NCI-H1417 treated with DMSO at 0.1 percent for 48 hours (cell line): ENCODE data around the gene ADAMTS2.

Source experiments
- DNase-seq: peaks from one replicate; lab custom pipeline; 2025; lab: John Stamatoyannopoulos, UW

The ADAMTS2 gene

DNA sequence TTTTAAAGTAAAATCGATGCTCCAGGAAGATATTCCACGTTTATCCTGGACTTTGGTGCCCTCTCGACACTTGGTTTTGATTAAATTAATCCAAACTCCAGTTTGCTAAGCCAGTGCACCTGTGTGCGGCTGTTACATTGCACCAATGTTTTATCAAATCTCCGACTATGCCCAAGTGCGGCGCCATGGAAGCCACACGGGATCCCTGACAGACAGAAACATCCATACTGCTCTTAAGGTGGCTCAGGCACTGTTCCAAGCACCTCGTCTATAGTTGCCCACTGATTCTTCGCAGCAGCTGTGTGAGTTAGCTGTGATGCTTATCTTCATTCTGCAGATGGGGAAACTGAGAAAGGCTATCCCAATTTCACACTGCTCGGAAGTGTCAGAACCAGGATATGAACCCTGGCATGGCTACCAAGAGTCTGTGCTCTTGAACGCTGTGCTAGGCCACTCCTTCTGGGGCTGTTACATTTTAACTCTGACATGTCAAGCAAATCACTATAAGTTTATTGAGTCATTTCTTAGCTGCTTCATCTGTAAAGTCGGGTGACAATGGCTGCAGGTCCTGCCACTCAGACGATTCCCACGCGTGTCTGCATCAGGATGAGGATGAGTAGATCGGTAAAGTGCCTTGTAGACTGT lies 113.0 kb downstream of the ADAMTS2 start:
- no peak for DNase-seq

DNA sequence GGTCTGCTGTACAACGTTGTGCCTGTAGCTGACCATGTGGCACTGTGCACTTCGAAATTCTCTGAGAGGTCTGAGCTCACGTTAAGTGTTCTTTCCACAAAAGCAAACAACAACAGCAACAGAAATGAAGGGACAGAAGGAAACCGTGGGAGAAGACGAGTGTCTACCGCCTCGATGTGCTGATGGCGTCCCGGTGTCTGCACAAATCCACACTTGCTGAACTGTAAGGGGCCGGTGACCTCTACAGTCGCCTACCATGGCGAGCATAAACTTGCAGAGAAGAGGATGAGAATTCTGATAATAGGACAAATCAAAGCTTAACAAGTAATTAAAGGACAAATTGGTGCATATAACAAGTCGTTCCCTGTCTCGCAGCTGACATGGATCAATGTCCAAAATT lies 114.0 kb downstream of the ADAMTS2 start:
- no peak for DNase-seq

DNA sequence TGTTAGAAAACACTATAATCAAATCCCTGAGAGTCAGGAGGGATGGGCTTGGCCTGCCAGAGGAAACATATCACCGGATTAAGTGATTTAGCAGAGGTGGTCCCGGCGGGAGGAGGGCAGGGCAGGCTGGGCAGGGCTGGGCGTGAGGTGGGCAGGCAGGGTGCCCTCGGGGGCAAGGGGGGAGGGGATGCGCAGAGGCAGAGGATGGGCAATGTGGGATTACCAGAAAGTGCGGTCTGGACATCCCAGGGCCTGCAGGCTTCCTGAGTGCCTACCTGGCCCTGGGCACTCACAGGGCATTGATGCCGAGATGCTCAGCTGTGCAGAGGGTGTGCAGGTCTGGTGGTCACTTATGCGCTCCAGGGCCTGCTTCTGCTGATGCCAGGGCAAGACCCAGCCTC lies 115.2 kb downstream of the ADAMTS2 start:
- DNase-seq = no peak

DNA sequence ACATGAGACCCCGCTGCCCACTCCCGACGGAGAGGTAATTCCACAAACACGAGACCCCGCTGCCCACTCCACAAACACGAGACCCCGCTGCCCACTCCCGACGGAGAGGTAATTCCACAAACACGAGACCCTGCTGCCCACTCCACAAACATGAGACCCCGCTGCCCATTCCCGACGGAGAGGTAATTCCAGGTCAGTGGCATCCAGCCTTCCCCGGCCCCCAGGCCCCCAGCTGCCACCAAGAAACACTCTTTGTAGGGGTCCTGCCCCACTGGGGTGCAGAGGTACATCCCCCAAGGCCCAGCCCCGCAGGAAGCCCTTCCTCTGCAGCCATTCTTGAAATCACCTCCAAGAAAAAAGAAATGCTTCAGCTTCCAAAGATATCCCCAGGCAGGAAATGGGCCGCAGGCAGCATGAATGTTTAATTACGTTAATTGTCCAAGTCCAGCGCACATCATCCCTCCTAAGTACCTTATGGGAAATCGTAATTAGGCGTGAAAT lies 115.9 kb downstream of the ADAMTS2 start:
- no peak for DNase-seq

DNA sequence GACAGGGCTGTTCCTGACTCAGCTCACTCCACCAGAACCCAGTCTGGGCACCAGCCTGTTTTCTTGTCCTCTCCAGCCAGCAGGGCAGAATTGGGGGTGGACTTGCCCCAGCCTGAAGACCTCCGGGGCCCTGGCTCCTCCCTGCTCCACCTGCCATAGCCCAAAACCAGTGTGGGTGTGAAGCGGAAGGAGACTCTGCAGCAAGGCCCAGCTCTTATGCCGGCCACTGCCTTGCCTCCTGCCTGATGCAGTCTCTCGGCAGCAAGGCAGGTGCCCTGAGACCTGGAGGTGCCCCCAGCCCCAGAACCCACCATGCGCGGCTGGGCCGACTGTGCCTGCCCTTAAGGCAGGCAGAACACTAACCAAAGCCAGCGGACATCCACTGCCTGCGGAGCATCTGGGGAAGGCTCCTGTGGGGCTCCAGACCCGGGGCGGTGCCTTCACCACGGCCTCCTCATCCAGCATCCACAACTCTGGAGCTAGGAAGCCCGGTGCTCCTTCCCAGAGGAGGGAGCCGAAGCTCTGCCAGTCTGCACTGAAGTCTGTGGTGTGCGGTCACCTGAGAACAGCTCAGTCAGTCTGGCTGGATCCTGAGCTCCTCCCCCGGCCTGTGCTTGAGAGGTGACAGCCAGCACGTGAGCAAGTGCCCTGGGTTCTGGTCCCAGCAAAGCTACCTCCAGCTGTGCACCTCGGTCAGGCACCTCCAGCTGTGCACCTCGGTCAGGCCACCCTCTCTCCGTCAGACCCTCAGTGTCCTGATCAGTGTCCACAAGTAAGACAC lies 116.7 kb downstream of the ADAMTS2 start:
- DNase-seq = no peak

DNA sequence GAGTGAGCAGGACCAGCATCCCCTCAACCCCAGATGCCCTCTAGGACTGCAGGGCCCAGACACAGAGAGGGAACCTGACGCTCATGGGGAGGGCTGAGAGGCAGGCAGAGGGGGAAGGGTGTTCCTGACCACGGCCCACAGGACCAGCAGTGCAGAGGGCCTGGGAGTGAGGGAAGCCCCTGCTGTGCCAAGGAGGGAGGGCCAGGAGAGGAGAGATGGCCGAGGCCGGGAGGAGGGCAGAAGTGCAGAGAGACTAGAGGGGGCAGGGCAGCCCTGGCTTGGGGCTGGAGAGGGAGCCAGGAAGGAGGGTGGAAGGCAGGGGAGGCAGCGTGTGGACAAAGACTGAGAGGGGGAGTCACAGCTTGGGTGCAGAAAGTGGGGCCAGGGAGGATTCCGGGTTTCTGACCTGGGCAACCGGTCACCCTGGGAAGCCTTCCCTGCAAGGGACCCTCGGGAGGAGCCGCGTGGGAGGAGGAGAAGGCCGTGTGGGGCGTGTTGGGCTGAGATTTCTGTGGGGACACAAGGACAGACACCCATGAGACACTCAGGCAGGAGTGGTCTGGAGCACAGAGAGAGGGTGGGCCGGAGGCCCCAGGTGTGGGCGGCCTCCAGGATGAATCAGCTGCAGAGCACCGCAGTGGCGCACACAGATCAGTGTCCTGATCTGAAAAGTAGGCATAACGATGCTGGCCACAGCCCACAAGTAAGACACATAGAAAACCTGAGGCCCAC lies 117.5 kb downstream of the ADAMTS2 start:
- no peak for DNase-seq

DNA sequence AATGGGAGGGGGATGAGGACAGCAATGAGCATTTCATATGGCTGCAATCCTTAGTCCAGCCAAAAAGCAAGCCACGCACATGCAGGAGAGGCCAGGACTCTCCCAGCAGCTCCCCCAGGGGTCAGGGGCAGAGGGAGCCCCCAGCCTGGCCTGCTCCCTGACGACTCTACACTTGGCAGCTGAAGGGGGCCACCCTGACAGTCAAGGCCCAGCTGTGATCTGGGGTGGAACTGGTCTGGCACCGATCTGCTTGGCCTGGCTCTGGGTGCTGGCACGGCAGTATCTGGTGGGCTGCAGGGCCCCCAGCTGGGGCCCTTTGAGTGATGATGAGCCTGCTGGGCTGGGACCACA lies 118.1 kb downstream of the ADAMTS2 start:
- no peak for DNase-seq

DNA sequence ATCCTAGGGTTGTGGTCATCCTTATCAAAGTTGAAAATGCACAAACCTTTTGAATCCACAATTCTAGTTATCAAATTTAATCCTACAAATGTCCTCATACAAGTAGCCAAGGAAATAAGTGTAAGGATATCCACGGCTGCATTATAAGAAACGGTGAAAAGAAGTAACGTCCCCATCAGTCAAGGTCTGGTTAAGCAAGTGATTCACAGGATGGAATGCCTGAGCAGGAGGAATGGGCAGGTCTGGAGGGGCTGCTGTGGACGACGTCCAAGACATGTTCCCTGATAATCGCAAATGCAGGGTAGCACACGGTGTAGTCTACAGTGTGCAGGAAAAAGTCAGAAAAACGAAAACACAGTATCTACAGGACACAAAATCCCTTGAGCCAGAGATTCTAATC lies 118.6 kb downstream of the ADAMTS2 start:
- no peak for DNase-seq

DNA sequence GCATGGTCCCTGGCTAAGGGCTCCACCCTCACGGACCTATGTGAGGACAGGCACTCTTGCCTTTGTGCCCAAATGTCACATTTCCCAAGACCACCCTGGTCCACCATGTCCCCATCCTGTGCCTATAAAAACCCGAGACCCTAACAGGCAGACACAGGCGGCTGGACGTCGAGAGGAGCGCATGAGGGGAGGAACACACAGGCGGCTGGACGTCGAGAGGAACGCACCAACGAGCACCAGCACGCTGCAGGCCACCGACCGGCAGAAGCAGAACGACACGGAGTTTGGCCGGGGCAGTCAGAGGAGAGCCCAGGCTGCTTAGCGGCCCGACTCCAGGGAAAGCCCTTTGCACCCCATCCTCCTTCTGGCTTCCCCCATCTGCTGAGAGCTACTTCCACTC lies 119.9 kb downstream of the ADAMTS2 start:
- no peak for DNase-seq

DNA sequence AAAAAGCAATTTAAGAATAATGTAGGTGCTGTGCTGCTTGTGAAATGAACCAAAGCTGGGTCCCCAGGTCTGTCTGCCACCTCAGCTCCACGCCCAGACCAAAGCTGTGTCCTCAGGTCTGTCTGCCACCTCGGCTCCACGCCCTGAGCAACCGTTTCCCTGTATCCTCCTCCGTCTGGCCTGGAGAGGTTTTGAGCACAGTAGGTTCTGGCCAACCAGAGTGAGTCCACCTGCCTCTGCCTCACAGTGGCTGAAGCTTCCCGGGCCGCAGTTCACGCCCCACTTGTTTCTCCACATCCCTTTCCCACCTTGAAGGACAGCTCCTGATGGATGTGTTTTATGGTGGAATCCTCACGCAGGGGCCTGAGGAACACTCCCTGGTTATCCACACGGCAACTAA lies 120.5 kb downstream of the ADAMTS2 start:
- no peak for DNase-seq

DNA sequence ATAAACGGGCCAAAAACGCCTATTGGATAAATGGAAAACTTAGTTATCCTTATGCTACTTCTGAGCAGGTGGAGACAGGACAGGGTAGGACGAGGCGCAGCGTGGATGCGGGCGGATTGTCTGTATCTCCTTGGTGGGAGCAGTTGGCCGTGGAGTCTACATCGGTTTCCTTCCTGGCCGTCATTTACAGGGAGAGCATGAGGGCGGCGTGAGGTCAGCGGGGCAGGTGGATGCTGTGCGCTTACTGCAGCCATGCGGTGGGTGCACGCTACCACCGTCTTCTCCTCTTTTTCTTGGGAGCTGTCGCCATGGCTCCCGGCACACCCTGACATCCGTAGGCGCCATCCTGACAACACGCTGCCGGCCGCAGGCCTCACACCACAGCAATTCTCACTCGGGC lies 121.3 kb downstream of the ADAMTS2 start:
- DNase-seq = no peak

DNA sequence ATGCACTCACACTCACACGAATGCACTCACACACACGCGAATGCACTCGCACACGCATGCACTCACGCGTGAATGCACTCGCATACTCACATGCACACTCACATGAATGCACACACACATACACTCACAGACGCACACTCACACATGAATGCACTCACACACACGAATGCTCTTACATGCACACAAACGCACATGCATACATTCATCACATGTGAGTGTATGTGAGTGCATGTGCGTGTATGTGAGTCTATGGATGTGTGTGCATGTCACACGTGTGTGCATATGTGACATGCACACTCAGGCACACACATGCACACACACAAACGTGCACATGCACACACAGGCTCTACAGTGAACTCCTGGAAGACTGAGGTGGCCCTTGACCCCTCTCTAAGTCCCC lies 121.7 kb downstream of the ADAMTS2 start:
- DNase-seq = no peak

DNA sequence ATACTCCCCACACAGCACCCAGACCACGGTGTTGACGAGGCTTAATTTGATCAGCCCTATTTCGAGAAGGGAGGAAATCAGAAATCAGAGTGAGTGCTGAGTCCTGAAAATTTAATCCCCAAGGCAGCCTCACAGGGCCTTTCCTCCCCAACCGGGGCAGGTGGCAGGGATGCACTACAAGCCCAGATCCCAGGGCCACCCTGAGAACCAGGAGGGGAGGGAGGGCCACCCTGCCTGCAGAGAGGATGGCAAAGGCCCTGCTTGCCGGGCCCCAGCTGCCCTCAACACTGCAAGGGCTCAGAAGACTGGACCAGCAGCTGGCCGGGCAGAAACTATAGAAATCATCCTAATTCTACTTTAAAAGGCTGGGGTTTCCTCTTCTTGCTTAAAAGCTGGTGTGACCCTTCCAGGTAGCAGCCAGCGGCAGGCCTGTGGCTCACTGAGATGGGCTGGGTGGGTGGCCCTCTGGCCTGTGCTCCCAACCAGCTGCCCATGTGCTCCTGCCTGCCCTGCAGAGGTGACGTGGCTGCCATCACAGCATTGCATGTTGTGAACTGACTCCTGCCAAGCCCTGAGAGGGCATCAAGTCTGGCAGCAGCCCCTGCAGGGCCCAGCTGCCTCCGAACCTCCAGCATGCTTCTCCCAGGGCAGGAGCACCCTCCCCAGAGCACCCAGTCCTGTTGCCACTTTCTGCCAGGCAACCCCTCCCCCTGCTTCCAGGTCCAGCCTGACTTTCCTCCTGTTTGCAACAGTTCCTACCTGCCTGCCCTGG lies 122.8 kb downstream of the ADAMTS2 start:
- no peak for DNase-seq

DNA sequence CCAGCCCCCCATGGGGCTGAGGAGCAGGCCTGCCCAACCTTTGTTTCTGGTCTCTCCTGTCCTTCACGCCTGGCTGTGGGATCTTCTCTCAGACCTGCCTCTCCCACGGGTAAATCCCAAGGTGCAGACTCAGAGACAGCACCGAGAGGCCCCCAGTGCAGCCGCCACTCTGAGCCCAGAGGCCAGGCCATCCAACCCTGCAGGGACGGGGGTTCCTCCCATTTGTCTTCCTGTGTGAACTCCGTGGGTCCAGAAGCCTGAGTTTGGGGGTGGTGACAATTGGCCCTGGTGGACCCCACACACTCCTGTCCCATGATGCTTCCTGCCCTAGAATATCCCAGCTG lies 123.4 kb downstream of the ADAMTS2 start:
- no peak for DNase-seq

DNA sequence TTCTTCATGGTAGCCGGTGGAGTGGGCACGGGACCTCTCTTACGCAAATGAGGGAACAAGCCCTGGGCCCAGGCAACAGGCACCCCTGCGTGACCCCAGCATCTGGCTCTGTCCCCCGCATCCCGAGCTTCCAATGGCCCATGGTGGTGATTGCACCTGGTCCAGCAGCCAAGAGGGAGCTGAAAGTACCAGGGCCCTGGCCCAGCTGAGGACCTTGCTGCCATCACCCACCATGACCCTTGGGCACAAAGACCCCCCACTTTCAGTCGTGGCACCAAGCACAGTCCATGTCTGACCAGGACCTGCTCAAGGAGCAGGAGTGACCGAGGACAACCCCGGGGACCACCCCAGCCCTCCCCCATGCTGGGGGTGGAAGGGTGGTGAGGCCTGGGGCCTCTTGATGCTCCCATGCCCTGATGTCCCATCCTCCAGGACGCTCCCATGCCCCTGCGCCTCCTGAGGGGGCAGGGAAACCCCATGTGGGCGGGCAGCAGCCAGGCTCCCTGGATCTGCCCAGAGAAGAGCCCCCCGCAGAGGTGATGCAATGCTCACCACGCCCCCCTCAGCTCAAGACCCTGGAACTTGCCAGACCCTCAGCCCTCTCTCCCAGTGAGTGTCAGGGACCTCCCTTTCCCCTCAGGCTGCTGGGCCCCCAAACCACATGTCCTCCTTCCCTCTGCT lies 123.9 kb downstream of the ADAMTS2 start:
- no peak for DNase-seq

DNA sequence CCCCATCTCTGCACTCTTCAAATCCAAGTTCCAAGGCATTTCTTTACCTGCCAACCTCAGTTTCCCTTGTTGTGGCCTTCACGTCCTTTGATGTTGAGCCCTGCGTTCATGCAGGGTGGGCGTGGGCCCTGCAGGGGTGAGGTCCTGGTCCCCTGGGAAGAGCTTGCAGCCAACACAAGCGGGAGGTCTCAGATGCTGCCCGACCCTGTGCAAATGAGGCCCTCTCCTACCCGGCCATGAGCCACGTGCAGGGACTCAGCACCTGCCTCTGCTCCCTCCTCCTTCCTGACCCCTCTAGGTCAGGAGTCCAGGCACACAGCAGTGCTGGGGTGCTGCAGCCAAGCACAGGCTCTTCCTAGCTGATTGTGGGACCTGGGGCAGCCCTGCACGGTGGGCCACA lies 124.5 kb downstream of the ADAMTS2 start:
- DNase-seq = no peak

DNA sequence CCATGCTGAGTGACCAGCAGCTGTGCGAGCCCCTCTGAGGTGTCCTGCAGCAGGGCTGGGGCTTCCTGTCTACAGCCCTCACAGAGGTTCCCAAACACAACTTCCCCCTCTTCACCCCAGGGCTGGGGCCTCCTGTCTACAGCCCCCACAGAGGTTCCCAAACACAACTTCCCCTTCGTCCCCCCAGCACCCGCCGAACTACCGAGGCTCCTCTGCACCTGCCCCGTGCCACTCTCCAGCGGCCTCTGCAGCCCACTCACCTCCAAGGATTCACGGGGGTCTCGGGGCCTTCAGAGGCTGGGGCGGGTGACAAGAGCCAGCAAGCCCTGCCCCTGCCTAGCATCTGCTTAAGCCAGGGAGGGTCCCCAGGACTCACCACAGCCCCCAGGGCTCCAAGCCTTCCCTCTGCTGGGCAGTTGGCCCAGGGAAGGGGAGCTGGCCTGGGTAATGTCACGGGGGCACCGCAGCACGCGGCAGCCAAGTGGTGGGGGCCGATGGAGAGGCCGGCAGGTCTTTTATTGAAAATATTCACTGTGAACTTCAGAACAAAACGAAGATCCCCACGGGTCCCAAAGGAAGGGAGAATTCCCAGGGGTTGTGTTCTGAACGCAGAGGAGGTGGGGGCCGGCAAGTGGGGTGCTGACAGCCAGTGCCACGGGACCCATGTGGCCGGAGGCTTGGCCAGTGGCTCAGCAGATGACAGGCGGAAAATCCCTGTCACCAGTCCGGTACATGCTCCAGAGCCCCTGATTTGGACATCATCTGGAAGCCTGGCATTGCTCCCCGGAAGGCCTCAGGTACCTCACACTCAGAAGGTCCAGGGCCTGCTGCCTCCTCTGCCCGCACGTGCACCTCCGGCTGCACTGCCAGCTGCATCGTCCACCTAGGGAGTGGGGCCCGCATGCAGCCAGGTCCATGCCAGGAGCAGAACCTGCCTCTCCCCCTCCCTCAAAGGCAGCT lies 125.3 kb downstream of the ADAMTS2 start:
- DNase-seq = no peak

DNA sequence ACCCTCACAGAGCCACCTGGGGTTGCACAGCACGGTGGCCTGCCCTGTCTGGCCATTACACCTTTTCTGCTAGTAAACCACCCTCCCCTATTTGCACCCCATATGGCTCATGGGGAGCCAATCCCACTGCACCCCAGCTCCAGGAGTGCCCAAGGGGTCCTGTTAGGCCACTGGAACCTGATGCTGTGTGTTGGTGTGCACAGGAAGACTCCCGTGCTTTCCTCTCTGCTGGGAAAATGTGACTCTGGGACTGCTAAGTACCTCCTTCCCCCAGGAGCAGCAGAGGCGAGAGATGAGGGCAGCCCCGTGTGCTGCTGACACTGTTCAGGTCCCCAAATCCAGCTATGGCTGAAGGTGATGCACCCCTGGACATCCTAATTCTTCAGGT lies 126.3 kb downstream of the ADAMTS2 start:
- no peak for DNase-seq

DNA sequence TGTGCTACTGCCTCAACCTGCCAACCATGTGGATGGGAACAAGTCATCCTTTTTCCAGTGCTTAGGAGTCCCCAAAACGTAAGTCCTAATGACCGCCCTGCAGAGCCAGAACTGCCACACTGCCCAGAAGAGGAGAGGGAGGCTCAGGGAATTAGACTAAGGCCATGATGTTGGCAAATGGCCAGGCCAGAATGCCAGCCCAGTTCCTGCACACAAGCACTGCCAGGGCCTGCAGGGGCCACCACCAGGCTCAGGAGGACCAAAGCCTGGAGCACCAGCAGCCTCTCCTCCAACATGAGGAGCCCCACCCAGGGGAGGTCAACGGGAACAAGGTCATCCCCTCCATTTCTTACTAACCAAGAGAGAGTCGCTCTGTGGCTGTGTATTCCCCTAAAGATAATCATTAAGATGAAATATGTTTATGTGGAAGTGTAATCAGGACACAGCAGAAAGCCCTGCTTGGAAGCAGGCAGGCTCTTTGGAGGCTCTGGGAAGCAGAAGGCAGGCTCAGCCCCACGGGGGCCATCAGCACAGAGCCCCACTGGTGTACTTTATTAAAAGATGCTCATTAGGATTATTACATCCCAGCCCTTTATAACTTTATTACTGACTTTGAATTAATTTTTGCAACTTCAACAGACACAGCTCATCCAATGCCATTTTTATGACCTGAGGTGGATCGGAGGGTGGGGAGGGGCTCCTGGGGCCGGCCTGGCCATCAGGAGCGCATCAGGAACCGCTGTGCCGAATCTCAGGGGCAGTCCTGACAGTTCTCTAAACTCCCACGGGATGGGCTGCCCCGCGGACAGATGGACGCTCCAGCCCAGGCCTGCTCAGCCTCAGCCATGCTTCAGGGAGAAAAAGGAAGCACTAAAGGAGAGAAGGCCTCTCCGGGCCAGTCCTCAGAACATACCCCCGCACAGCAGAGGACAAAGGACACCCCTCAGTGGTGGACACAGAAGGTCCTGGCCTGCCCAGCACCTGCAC lies 127.0 kb downstream of the ADAMTS2 start:
- DNase-seq = no peak

DNA sequence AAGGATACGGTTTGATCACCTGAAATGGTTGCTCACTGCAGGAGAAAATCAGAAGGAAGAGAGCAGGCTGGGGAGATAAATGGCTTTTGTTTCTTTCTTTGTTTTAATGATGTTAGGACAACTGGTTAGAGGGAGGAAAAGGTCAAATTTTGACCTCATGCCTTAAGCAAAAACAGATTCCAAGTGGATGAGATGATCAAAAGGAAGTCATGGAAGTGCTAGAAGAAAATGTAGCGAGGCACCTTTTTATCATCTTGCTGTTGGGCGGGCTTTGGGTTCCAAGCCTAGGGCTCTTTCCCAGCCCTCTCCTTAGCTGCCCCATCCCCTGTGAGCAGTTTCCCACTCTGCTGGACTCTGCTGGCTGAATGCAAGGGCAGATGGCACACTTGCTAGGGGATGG lies 127.9 kb downstream of the ADAMTS2 start:
- no peak for DNase-seq
